Activated T-helper 1 cell treated with anti-CD3 and anti-CD28 coated beads, Interleukin-2, amount 50 U/mL, for 16 hours (primary cell): ENCODE data around the gene CLEC4M.

Source experiments
- DNase-seq, 2 donors: peaks; one replicate each; pipeline ENCODE4 v3.0.0-alpha.2; 2020; ENCODE audit warnings: low read depth in 1 of 2, low spot score in 1 of 2

Gene CLEC4M

GRCh38 chr19:7762719-7763293 is at the start of gene CLEC4M:
TSS of gene CLEC4M (plus strand) at chr19:7763243. CDS start at chr19:7763267, 24 bp downstream.
- DNase-seq, result no peak

GRCh38 chr19:7715671-7716070 is 47.4 kb upstream of the CLEC4M start:
- no peak for DNase-seq

GRCh38 chr19:7716762-7717161 is 46.3 kb upstream of the CLEC4M start:
- DNase-seq, result no peak

- DNase-seq, result no peak
Observed at GRCh38 chr19:7718668-7719067, 44.4 kb upstream of the CLEC4M start.

GRCh38 chr19:7720351-7720750 is 42.7 kb upstream of the CLEC4M start:
- no peak for DNase-seq

GRCh38 chr19:7722231-7722651 is 40.8 kb upstream of the CLEC4M start:
- DNase-seq, result no peak

GRCh38 chr19:7725791-7726190 is 37.3 kb upstream of the CLEC4M start:
- no peak for DNase-seq

GRCh38 chr19:7729211-7729610 is 33.8 kb upstream of the CLEC4M start:
- no peak for DNase-seq

- DNase-seq, result no peak
Observed at GRCh38 chr19:7729831-7730285, 33.2 kb upstream of the CLEC4M start.

GRCh38 chr19:7730286-7731217 is 32.5 kb upstream of the CLEC4M start:
- no peak for DNase-seq

- no peak for DNase-seq
Observed at GRCh38 chr19:7731218-7731595, 31.8 kb upstream of the CLEC4M start.

GRCh38 chr19:7731615-7732014 is 31.4 kb upstream of the CLEC4M start:
- DNase-seq, result no peak

GRCh38 chr19:7732045-7732444 is 31.0 kb upstream of the CLEC4M start, which contains the start of gene CLEC4G:
TSS of gene CLEC4G (minus strand) at chr19:7732110. CDS start at chr19:7732102, 8 bp downstream.
- DNase-seq, result no peak

GRCh38 chr19:7733376-7733775 is 29.7 kb upstream of the CLEC4M start:
- no peak for DNase-seq

GRCh38 chr19:7734220-7735203 is 28.5 kb upstream of the CLEC4M start:
- no peak for DNase-seq

GRCh38 chr19:7736148-7736547 is 26.9 kb upstream of the CLEC4M start:
- DNase-seq, result no peak

- DNase-seq, result no peak
Observed at GRCh38 chr19:7737215-7737614, 25.8 kb upstream of the CLEC4M start.

- DNase-seq, result no peak
Observed at GRCh38 chr19:7738023-7738422, 25.0 kb upstream of the CLEC4M start.

GRCh38 chr19:7739211-7739755 is 23.8 kb upstream of the CLEC4M start:
- DNase-seq, result no peak

- no peak for DNase-seq
Observed at GRCh38 chr19:7739801-7740681, 23.0 kb upstream of the CLEC4M start.
